HepG2 (cell line): ENCODE results near the gene HSD3B7. TPM values are rescaled to one million over a fixed set of nuclear protein-coding genes. Genes with fewer than 3 reads are reported as not detected.
A peak's percentile ranks its signal among the peaks of the same experiment; 100 is the strongest.

Source experiments
- AKAP8 ChIP-seq: sonication (generic); formaldehyde crosslinking; IDR thresholded peaks from 2 replicates; pipeline ENCODE4 v1.5.1; 2020; ENCODE audit warnings: mild to moderate bottlenecking, missing genetic modification reagents
- CCDC6 ChIP-seq: sonication (generic); formaldehyde crosslinking; IDR thresholded peaks from 2 replicates; pipeline ENCODE4 v1.8.1; 2022; ENCODE audit warnings: mild to moderate bottlenecking, missing genetic modification reagents, moderate library complexity
- DMTF1 ChIP-seq: sonication (generic); formaldehyde crosslinking; IDR thresholded peaks from 2 replicates; pipeline ENCODE4 v1.4.0; 2020; ENCODE audit warnings: mild to moderate bottlenecking, missing genetic modification reagents
- MZF1 ChIP-seq: sonication (generic); formaldehyde crosslinking; IDR thresholded peaks from 2 replicates; pipeline ENCODE4 v1.8.1; 2023; ENCODE audit warnings: mild to moderate bottlenecking, missing genetic modification reagents, borderline replicate concordance
- NAIF1 ChIP-seq: sonication (generic); formaldehyde crosslinking; IDR thresholded peaks from 2 replicates; pipeline ENCODE4 v1.5.0; 2020; ENCODE audit warnings: mild to moderate bottlenecking, missing genetic modification reagents, borderline replicate concordance
- PBX2 ChIP-seq: IDR thresholded peaks from 2 replicates; pipeline ENCODE4 v1.6.1; 2016; ENCODE audit warnings: control low read depth
- PCBP2 ChIP-seq: fragments of 200-400 bp; formaldehyde crosslinking; optimal IDR thresholded peaks from 2 replicates; pipeline ENCODE3; 2018; ENCODE audit warnings: low read length, low read depth; ENCODE audit not compliant: poor library complexity, severe bottlenecking
- PRDM10 ChIP-seq: sonication (generic); formaldehyde crosslinking; IDR thresholded peaks from 2 replicates; pipeline ENCODE4 v1.4.0; 2020; ENCODE audit warnings: low read depth, missing genetic modification reagents
- SALL1 ChIP-seq: sonication (generic); formaldehyde crosslinking; IDR thresholded peaks from 2 replicates; pipeline ENCODE4 v1.8.0; 2022; ENCODE audit warnings: mild to moderate bottlenecking, missing genetic modification reagents
- THAP11 ChIP-seq: IDR thresholded peaks from 2 replicates; pipeline ENCODE4 v1.6.1; 2016; ENCODE audit warnings: missing biosample characterization, missing genetic modification reagents
- ZFX ChIP-seq: sonication (generic); formaldehyde crosslinking; IDR thresholded peaks from 2 replicates; pipeline ENCODE4 v1.4.0; 2020; ENCODE audit warnings: mild to moderate bottlenecking, low read depth, missing genetic modification reagents, moderate library complexity
- ZMYM2 ChIP-seq: sonication (generic); formaldehyde crosslinking; IDR thresholded peaks from 2 replicates; pipeline ENCODE4 v1.8.0; 2022; ENCODE audit warnings: mild to moderate bottlenecking, missing genetic modification reagents
- ZNF280B ChIP-seq: sonication (generic); formaldehyde crosslinking; IDR thresholded peaks from 2 replicates; pipeline ENCODE4 v1.5.0; 2020; ENCODE audit warnings: missing genetic modification reagents, mild to moderate bottlenecking, borderline replicate concordance
- ZNF414 ChIP-seq: sonication (generic); formaldehyde crosslinking; IDR thresholded peaks from 2 replicates; pipeline ENCODE4 v1.5.0; 2020; ENCODE audit warnings: missing genetic modification reagents
- ZNF496 ChIP-seq: sonication (generic); formaldehyde crosslinking; IDR thresholded peaks from 2 replicates; pipeline ENCODE4 v1.8.1; 2023; ENCODE audit warnings: mild to moderate bottlenecking, moderate library complexity, missing genetic modification reagents; ENCODE audit not compliant: insufficient replicate concordance
- ZNF597 ChIP-seq: sonication (generic); formaldehyde crosslinking; IDR thresholded peaks from 2 replicates; pipeline ENCODE4 v1.5.0; 2020; ENCODE audit warnings: missing genetic modification reagents
- ZSCAN20 ChIP-seq: sonication (generic); formaldehyde crosslinking; IDR thresholded peaks from 2 replicates; pipeline ENCODE4 v1.4.0; 2020; ENCODE audit warnings: missing genetic modification reagents, mild to moderate bottlenecking, borderline replicate concordance
- polyA plus RNA-seq, 8 experiments: library from polyadenylated mRNA; depleted of rRNA in 3 of 8; stranded (reverse) in 7 of 8; unstranded in 1 of 8; fragments of >200 nt; fragmentation: Illumina TruSeq in 4 of 8; extraction: Trizol in 4 of 8; gene quantifications; 2 replicates each; pipeline versions ENCODE4 v1.2.1 to v1.2.3, GENCODE V29; 2011 to 2016; ENCODE audit warnings: low read depth in 4 of 8, missing spikeins in 1 of 8, mixed read lengths in 1 of 8; ENCODE audit not compliant: insufficient read depth in 1 of 8
- total RNA-seq, 5 experiments: library from RNA; depleted of rRNA; stranded (reverse); fragments of >200 nt; fragmentation: Illumina TruSeq; extraction: Trizol; gene quantifications; 2 replicates each; pipeline ENCODE4 v1.2.3, GENCODE V29; 2016; ENCODE audit warnings: low read depth in 1 of 5

The HSD3B7 gene
- total and polyA plus RNA-seq, 2 of the 13 experiments (the other 11 are each of a cell fraction or from before 2014, with no cell fraction given): 32.9 to 69.7 TPM

- TF ChIP-seq DMTF1 (CRISPR knock-in tag) (peak; percentile 14; the same call in 1 of the 2 replicates), ZFX (CRISPR knock-in tag) (no peak), NAIF1 (CRISPR knock-in tag) (no peak), THAP11 (CRISPR knock-in tag) (no peak), CCDC6 (no peak), ZSCAN20 (0 out of 2 replicates have a peak, but pooled peaks have one; percentile 79), ZMYM2 (peak; percentile 96), ZNF414 (CRISPR knock-in tag) (no peak; the same call in 1 of the 2 replicates), ZNF280B (CRISPR knock-in tag) (no peak), PRDM10 (CRISPR knock-in tag) (no peak; the same call in none of the 2 replicates), ZNF496 (CRISPR knock-in tag) (no peak), PCBP2 (no peak), SALL1 (CRISPR knock-in tag) (peak; percentile 28), PBX2 (CRISPR knock-in tag) (no peak), AKAP8 (peak; percentile 87), MZF1 (no peak), ZNF597 (CRISPR knock-in tag) (no peak)
These were observed 28.2 kb upstream of the HSD3B7 start (continued) for GRCh38 chr16:30956601-30957455.
